MM.1S (cell line): Measurements from ENCODE around the gene KDM5C.

Experiments used
- EZH2 ChIP-seq: fragments of 300-600 bp; sonication (generic); optimal IDR thresholded peaks from 2 replicates; pipeline ENCODE3; 2017; ENCODE audit warnings: low read depth, mild to moderate bottlenecking, antibody characterized with exemption, low read length, mixed read lengths
- TF ChIP-seq, protein P1 (sequence below): fragments of 300-600 bp; sonication (generic); IDR thresholded peaks from 2 replicates; pipeline ENCODE4 v1.5.1; 2016; ENCODE audit warnings: antibody characterized with exemption, low read length, mixed read lengths

GRCh38 chrX:53260836-53261235, 35.8 kb upstream of the KDM5C start:
- TF ChIP-seq, protein P1, sequence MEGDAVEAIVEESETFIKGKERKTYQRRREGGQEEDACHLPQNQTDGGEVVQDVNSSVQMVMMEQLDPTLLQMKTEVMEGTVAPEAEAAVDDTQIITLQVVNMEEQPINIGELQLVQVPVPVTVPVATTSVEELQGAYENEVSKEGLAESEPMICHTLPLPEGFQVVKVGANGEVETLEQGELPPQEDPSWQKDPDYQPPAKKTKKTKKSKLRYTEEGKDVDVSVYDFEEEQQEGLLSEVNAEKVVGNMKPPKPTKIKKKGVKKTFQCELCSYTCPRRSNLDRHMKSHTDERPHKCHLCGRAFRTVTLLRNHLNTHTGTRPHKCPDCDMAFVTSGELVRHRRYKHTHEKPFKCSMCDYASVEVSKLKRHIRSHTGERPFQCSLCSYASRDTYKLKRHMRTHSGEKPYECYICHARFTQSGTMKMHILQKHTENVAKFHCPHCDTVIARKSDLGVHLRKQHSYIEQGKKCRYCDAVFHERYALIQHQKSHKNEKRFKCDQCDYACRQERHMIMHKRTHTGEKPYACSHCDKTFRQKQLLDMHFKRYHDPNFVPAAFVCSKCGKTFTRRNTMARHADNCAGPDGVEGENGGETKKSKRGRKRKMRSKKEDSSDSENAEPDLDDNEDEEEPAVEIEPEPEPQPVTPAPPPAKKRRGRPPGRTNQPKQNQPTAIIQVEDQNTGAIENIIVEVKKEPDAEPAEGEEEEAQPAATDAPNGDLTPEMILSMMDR, result no peak
- no peak for TF ChIP-seq EZH2
